K562 (cell line): Measurements from ENCODE around the gene RRP9.
"Not testable (repeated sequence)": the region's sequence is repeated elsewhere in the genome, so short reads cannot be mapped to it uniquely, and the experiment has no call there.

Experiments used
- RFX1 ChIP-seq: fragments of 450-650 bp; IDR thresholded peaks from 2 replicates; pipeline ENCODE4 v1.6.1; 2016; ENCODE audit warnings: mild to moderate bottlenecking, moderate library complexity
- TF ChIP-seq, protein P1 (sequence below), 3 experiments: IDR thresholded peaks in 2 of 3; conservative IDR thresholded peaks in 1 of 3; 2 replicates each; pipeline ENCODE4 v1.5.1; 2011 to 2012; ENCODE audit warnings: low read length in 3 of 3, mild to moderate bottlenecking in 3 of 3, control low read depth in 2 of 3, improper control_type of control experiment in 1 of 3, inconsistent platforms in 1 of 3, low read depth in 1 of 3, mixed read lengths in 1 of 3, moderate library complexity in 1 of 3; ENCODE audit not compliant: insufficient read depth in 2 of 3

DNA sequence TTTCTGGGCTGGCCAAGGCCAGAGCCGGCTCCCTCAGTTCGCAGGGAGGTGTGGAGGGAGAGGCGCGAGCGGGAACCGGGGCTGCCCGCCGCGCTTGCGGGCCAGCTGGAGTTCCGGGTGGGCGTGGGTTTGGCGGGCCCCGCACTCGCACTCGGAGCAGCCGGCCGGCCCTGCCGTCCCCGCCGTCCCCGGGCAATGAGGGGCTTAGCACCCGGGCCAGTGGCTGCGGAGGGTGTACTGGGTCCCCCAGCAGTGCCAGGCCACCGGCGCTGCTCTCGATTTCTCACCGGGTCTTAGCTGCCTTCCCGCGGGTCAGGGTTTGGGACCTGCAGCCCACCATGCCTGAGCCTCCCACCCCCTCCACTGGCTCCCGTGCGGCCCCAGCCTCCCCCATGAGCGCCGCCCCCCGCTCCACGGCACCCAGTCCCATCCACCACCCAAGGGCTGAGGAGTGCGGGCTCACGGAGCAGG lies 48.8 kb upstream of the RRP9 start:
- TF ChIP-seq, protein P1, sequence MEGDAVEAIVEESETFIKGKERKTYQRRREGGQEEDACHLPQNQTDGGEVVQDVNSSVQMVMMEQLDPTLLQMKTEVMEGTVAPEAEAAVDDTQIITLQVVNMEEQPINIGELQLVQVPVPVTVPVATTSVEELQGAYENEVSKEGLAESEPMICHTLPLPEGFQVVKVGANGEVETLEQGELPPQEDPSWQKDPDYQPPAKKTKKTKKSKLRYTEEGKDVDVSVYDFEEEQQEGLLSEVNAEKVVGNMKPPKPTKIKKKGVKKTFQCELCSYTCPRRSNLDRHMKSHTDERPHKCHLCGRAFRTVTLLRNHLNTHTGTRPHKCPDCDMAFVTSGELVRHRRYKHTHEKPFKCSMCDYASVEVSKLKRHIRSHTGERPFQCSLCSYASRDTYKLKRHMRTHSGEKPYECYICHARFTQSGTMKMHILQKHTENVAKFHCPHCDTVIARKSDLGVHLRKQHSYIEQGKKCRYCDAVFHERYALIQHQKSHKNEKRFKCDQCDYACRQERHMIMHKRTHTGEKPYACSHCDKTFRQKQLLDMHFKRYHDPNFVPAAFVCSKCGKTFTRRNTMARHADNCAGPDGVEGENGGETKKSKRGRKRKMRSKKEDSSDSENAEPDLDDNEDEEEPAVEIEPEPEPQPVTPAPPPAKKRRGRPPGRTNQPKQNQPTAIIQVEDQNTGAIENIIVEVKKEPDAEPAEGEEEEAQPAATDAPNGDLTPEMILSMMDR (IDR thresholded peaks at IDR 0.05 in 2 of 3, conservative IDR thresholded peaks at IDR 0.05 in 1 of 3; ENCODE audit: insufficient read depth in 2 of 3, low read depth in 1 of 3, low read length in 3 of 3) = not testable (repeated sequence)
- not testable (repeated sequence) for TF ChIP-seq RFX1
